ENCODE data around the gene HS6ST3.
"Not testable (repeated sequence)": the region's sequence is repeated elsewhere in the genome, so short reads cannot be mapped to it uniquely, and the experiment has no call there.

HS6ST3 gene

GRCh38 chr13:96762876-96763275, 673.0 kb downstream of the HS6ST3 start:
- DNase-seq = no peak

- DNase-seq = no peak
Observed at GRCh38 chr13:96766306-96766705, 676.4 kb downstream of the HS6ST3 start.

GRCh38 chr13:96768524-96768923, 678.6 kb downstream of the HS6ST3 start:
- no peak for DNase-seq

- DNase-seq = no peak
Observed at GRCh38 chr13:96769874-96770273, 680.0 kb downstream of the HS6ST3 start.

- DNase-seq = no peak
Observed at GRCh38 chr13:96771486-96772367, 681.8 kb downstream of the HS6ST3 start.

GRCh38 chr13:96772426-96772825, 682.5 kb downstream of the HS6ST3 start:
- DNase-seq = no peak

- not testable (repeated sequence) for DNase-seq
Observed at GRCh38 chr13:96778302-96778701, 688.4 kb downstream of the HS6ST3 start.

- DNase-seq = no peak
Observed at GRCh38 chr13:96779691-96780090, 689.8 kb downstream of the HS6ST3 start.

- no peak for DNase-seq
Observed at GRCh38 chr13:96780105-96780504, 690.2 kb downstream of the HS6ST3 start.

- DNase-seq = no peak
Observed at GRCh38 chr13:96781141-96781540, 691.2 kb downstream of the HS6ST3 start.

- no peak for DNase-seq
Observed at GRCh38 chr13:96782186-96782585, 692.3 kb downstream of the HS6ST3 start.

- DNase-seq = no peak
Observed at GRCh38 chr13:96783057-96783456, 693.1 kb downstream of the HS6ST3 start.

- no peak for DNase-seq
Observed at GRCh38 chr13:96783511-96783910, 693.6 kb downstream of the HS6ST3 start.

- no peak for DNase-seq
Observed at GRCh38 chr13:96785986-96786385, 696.1 kb downstream of the HS6ST3 start.

GRCh38 chr13:96792188-96792587, 702.3 kb downstream of the HS6ST3 start:
- DNase-seq = no peak

- DNase-seq = no peak
Observed at GRCh38 chr13:96792736-96793403, 703.0 kb downstream of the HS6ST3 start.

- DNase-seq = no peak
Observed at GRCh38 chr13:96793404-96793755, 703.5 kb downstream of the HS6ST3 start.

GRCh38 chr13:96794669-96795068, 704.8 kb downstream of the HS6ST3 start:
- DNase-seq = no peak

- DNase-seq = no peak
Observed at GRCh38 chr13:96795670-96796069, 705.8 kb downstream of the HS6ST3 start.

- DNase-seq = no peak
Observed at GRCh38 chr13:96796091-96796633, 706.3 kb downstream of the HS6ST3 start.

GRCh38 chr13:96797136-96797535, 707.2 kb downstream of the HS6ST3 start:
- DNase-seq = no peak

GRCh38 chr13:96803456-96804100, 713.7 kb downstream of the HS6ST3 start:
- DNase-seq = no peak

GRCh38 chr13:96804174-96804573, 714.3 kb downstream of the HS6ST3 start:
- no peak for DNase-seq

GRCh38 chr13:96806746-96807145, 716.8 kb downstream of the HS6ST3 start:
- no peak for DNase-seq
